Thyroid gland (tissue), 4 donors: Measurements from ENCODE around the gene PTPRG.

Experiments
- POLR2A ChIP-seq, 2 donors: fragments of 450-650 bp; IDR thresholded peaks; one replicate each; pipeline ENCODE4 v1.6.1; 2017; ENCODE audit warnings: antibody characterized with exemption in 2 of 2, mild to moderate bottlenecking in 2 of 2, moderate library complexity in 1 of 2
- TF ChIP-seq, protein P1 (sequence below), 6 experiments: fragments of 200-600 bp in 3 of 6; fragments of 450-650 bp in 3 of 6; sonication (generic) in 3 of 6; IDR thresholded peaks; one replicate each; pipeline ENCODE4 v1.5.1; 2016 to 2019; ENCODE audit warnings: antibody characterized with exemption in 6 of 6, mild to moderate bottlenecking in 2 of 6, inconsistent platforms in 1 of 6, moderate library complexity in 1 of 6

- TF ChIP-seq, protein P1, sequence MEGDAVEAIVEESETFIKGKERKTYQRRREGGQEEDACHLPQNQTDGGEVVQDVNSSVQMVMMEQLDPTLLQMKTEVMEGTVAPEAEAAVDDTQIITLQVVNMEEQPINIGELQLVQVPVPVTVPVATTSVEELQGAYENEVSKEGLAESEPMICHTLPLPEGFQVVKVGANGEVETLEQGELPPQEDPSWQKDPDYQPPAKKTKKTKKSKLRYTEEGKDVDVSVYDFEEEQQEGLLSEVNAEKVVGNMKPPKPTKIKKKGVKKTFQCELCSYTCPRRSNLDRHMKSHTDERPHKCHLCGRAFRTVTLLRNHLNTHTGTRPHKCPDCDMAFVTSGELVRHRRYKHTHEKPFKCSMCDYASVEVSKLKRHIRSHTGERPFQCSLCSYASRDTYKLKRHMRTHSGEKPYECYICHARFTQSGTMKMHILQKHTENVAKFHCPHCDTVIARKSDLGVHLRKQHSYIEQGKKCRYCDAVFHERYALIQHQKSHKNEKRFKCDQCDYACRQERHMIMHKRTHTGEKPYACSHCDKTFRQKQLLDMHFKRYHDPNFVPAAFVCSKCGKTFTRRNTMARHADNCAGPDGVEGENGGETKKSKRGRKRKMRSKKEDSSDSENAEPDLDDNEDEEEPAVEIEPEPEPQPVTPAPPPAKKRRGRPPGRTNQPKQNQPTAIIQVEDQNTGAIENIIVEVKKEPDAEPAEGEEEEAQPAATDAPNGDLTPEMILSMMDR (IDR thresholded peaks at IDR 0.05): no peak
- no peak for TF ChIP-seq POLR2A (IDR thresholded peaks at IDR 0.05)
These were observed 758.3 kb downstream of the PTPRG start for GRCh38 chr3:62319570-62320243.
